Psoas muscle (tissue), 8 donors: ENCODE measurements around the gene TMEM182. TPM values are rescaled to one million over a fixed set of nuclear protein-coding genes. Genes with fewer than 3 reads are reported as not detected.
A peak's percentile ranks its signal among the peaks of the same experiment; 100 is the strongest.

ENCODE experiments used
- ATAC-seq, 4 donors: fragments of 200-7000 bp; cut with Tn5 transposase; one replicate each; pipeline ENCODE4 v1.9.1; 2020; ENCODE audit warnings: moderate library complexity in 3 of 4, mild to moderate bottlenecking in 2 of 4
- DNase-seq, 2 donors: peaks; one replicate each; pipeline ENCODE4 v3.0.0-alpha.2; 2020
- H3K27ac ChIP-seq: fragments of 200-600 bp; one replicate; pipeline ENCODE4 v1.8.0; 2022
- H3K27me3 ChIP-seq, 3 donors: fragments of 200-600 bp in 1 of 3; one replicate each; pipeline versions ENCODE4 v1.6.1 to v1.8.0; 2013 to 2022; ENCODE audit warnings: low read length in 2 of 3, mild to moderate bottlenecking in 2 of 3, moderate library complexity in 1 of 3; ENCODE audit not compliant: insufficient read depth in 3 of 3
- H3K36me3 ChIP-seq, 2 donors: fragments of 200-600 bp in 1 of 2; one replicate each; pipeline versions ENCODE4 v1.6.1 to v1.8.0; 2013 to 2022; ENCODE audit warnings: low read depth in 1 of 2, mild to moderate bottlenecking in 1 of 2, moderate library complexity in 1 of 2; ENCODE audit not compliant: insufficient read depth in 1 of 2
- H3K4me1 ChIP-seq: fragments of 200-600 bp; one replicate; pipeline ENCODE4 v1.8.0; 2022
- H3K4me3 ChIP-seq: fragments of 200-600 bp; one replicate; pipeline ENCODE4 v1.8.0; 2022; ENCODE audit warnings: mild to moderate bottlenecking
- H3K9me3 ChIP-seq: fragments of 200-600 bp; one replicate; pipeline ENCODE4 v1.8.0; 2022
- CTCF ChIP-seq: fragments of 200-600 bp; IDR thresholded peaks from one replicate; pipeline ENCODE4 v1.8.0; 2022; ENCODE audit warnings: antibody characterized with exemption
- WGBS, 3 donors: extraction: QIAGEN DNeasy Blood & Tissue Kit; methylation state at CpG; one replicate each; pipeline versions ENCODE4 v1.1.6 to v1.1.7; 2013; 5-methylcytosine and 5-hydroxymethylcytosine counted together
- intact Hi-C, 2 donors: fragments of 100-400 bp; cut with DNase I; formaldehyde crosslinking; loops; one replicate each; pipeline versions ENCODE4 v1.11.0 to v1.14.2; 2022
- polyA plus RNA-seq, 3 donors: library from polyadenylated mRNA; stranded (reverse); fragments of 200-250 nt; gene quantifications; one replicate each; pipeline ENCODE4 v1.2.3, GENCODE V29; 2013
- total RNA-seq, 4 donors: library from RNA; stranded (reverse); fragmentation: NEBNext Ultra II Directional in 2 of 4; extraction: Animal tissue kit (Norgen Biotek cat#: 25700) in 2 of 4; gene quantifications; one replicate each; pipeline versions ENCODE4 v1.2.1 to v1.2.4, GENCODE V29; 2021 to 2023
- donor health status: healthy with polysubstance abuse.
- donor health status: DM: no; HTN: no; CAD: no; lungs with moderate emphysema.
- donor health status: Bipolar disorder and iron deficiency.
- donor health status: healthy.
- donor health status: DM: yes; HTN: yes; CAD: no.
- donor health status: DM: no; HTN: no; CAD: no.
- donor health status: DM: no; HTN: no; CAD: no.
- donor health status: DM: yes; HTN: yes; CAD: no.

The TMEM182 gene
- total and polyA plus RNA-seq, 7 donors: 3.3 to 100 (median 25.8) TPM

- Histone ChIP-seq H3K4me3 (peak overlapping the region; percentile 61), H3K36me3 (no peaks in the 10 kb centered on the region), H3K4me1 (no peaks in the 10 kb centered on the region), H3K27ac (no peak overlapping the region), H3K9me3 (no peaks in the 10 kb centered on the region), H3K27me3 (no peaks in the 10 kb centered on the region)
- TF ChIP-seq CTCF: no peak
- DNase-seq (peak; percentile 79 to 89), ATAC-seq (peak; percentile 85 to 98 (median 87))
- intact Hi-C loops: no loop called here
- 0 to 1% (median 1%) methylated on average over 12 of the region's 12 CpGs for WGBS, 3 donors
Observed at GRCh38 chr2:102848366-102848839, 86.6 kb downstream of the TMEM182 start.

- no peak for ATAC-seq
- no peak overlapping the region for H3K27ac ChIP-seq
- no peaks in the 10 kb centered on the region for H3K9me3 ChIP-seq
Observed at GRCh38 chr2:102850888-102851287, 89.1 kb downstream of the TMEM182 start.

GRCh38 chr2:102852867-102853266 lies 91.0 kb downstream of the TMEM182 start:
- DNase-seq: no peak
- 77 to 93% (median 84%) methylated on average over 3 of the region's 3 CpGs for WGBS, 3 donors
- H3K9me3 ChIP-seq: no peaks in the 10 kb centered on the region
- H3K4me3 ChIP-seq: no peak overlapping the region
- H3K4me1 ChIP-seq: no peaks in the 10 kb centered on the region
- intact Hi-C loops: no loop called here
- TF ChIP-seq CTCF: no peak
- no peaks in the 10 kb centered on the region for H3K36me3 ChIP-seq
- H3K27me3 ChIP-seq: no peaks in the 10 kb centered on the region
- no peak for ATAC-seq
- H3K27ac ChIP-seq: no peak overlapping the region

More at GRCh38 chr2:102850888-102851287, 89.1 kb downstream of the TMEM182 start:
- TF ChIP-seq CTCF: no peak
- Histone ChIP-seq H3K4me3 (no peak overlapping the region), H3K4me1 (no peaks in the 10 kb centered on the region), H3K27me3 (no peaks in the 10 kb centered on the region), H3K36me3 (no peaks in the 10 kb centered on the region)
- no peak for DNase-seq
- 77 to 81% (median 78%) methylated on average over 6 of the region's 6 CpGs for whole genome bisulfite sequencing, 3 donors
- intact Hi-C loops: no loop called here

Other genes with a start within 250 kb of the TMEM182 start
- 1 to 10 TPM; 4.8 to 9.3 (median 8.1) TPM for gene SLC9A2, start 142.5 kb upstream of the TMEM182 start, total RNA-seq
- 1 to 10 TPM in 2 of 3 donors, under 1 TPM in 1; 0.81 to 6.3 (median 2.4) TPM for gene SLC9A2, start 142.5 kb upstream of the TMEM182 start, polyA plus RNA-seq